Measurements from ENCODE around the gene TSPEAR.
"Not testable (repeated sequence)": the region's sequence is repeated elsewhere in the genome, so short reads cannot be mapped to it uniquely, and the experiment has no call there.

TSPEAR gene

DNA sequence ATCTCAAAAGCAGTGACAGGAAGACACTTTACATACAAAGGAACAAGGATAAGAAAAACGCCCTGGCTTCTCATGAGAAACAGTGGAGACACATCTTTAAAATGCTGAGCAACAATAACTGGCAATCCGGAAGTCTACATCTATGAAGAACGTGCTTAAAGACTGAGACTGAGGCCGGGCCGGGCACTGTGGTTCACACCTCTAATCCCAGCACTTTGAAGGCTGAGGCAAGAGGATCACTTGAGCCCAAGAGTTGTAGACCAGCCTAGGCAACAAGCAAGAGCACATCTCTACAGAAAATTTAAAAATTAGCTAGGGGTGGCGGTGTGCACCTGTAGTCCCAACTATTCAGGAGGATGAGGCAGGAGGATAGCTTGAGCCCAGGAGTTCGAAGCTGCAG lies 27.3 kb downstream of the TSPEAR start:
- DNase-seq (ENCODE audit: low read depth in 2 of 2): no peak

DNA sequence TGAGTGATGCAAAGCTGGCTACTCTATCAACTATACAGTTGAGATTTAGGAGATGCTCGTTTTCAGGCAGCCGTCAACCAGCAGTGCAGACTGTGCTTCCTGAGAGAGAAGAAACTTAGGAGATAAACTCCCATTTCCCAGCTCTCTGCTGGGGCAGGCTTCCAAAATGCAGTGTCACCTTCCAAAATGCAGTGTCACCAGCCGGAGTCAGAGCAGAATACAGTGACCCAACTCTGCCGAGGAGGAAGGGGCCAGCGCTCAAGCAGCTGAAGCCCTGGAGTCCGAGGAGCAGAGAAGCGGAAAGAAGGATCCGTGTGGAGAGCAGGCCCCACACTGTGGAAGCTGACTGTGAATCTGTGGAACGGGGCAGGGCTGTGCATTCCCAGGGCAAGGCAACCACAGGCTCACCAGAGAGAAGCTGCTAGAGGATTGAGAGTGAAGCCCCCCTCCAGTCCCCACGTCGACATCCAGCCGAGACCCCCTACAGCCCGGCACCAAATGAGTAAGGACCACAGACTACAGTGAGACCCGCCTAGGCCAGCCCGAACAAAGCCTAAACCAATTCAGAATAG lies 28.7 kb downstream of the TSPEAR start:
- no peak for DNase-seq (ENCODE audit: low read depth in 2 of 2)

DNA sequence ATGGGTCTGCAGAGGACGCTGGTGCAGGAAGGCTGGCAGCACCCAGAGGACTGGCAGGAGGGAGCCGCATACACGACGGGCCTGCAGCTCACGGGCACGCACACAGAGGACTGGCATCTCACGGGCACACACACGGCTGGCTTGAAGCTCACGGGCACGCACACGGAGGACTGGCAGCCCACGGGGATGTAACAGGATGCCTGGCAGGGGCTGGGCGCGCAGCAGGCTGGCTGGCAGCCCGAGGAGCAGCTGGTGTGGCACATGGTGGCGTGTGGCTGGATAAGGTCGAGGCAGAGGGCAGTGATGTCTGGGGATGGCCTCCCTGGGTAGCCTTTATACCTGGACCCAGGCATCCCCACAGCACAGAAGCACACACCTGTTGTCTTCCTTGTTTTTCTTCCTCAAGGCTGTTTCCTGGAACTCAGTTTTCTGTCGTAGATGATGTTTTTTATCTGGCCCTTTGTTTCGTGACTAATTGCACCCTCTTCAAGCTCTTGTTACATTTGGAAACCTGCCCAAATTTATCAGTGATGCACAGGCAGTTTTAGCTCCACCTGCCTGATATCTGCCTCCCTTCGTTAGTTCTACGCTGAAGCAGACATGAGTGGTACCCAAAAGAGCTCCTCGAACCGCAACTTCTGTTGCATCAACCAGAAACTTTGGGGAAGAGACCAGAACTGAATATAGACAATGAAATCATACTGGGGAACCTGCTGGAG lies 29.4 kb downstream of the TSPEAR start, which contains the start of gene KRTAP12-1:
TSS of gene KRTAP12-1 (minus strand) at position 303 of the 719 bp plus-strand sequence. CDS start at position 263, 40 bp downstream.
- DNase-seq (ENCODE audit: low read depth in 2 of 2): no peak

GRCh38 chr21:44681152-44681551 lies 30.2 kb downstream of the TSPEAR start:
- no peak for DNase-seq (ENCODE audit: low read depth in 2 of 2)

DNA sequence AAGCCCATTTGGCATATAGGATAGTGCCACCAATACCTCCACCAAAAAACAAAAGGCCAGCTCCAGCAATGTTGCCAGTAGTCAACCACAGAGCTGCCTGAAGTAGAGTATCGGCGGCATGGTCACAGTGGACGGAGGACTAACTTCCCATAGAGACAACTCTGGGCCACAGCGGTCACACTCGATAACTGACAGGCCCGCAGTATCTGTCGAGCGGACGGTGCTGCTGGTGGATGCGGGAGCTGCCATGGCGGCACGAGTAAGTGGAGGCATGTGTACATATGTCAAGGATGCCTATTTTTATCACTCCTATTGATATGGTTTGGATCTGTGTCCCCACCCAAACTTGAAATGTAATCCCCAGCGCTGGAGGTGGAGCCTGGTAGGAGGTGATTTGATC lies 33.5 kb downstream of the TSPEAR start:
- no peak for DNase-seq (ENCODE audit: low read depth in 2 of 2)

DNA sequence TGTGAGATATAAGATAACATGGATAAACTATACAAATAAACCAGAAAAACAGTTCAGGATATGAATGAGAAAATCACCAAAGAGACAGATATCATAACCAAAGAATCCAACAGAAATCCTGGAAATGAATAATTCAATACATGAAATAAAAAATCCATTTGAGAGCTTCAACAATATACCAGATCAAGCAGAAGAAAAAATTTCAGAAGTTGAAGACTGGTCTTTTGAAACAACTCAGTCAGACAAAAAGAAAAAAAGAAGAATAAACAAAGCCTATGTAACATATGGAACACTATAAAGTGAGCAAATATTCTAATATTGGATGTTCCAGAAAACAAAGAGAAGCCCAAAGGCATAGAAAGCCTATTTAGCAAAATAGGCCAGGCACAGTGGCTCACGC lies 39.5 kb downstream of the TSPEAR start:
- no peak for DNase-seq (ENCODE audit: low read depth in 2 of 2)

DNA sequence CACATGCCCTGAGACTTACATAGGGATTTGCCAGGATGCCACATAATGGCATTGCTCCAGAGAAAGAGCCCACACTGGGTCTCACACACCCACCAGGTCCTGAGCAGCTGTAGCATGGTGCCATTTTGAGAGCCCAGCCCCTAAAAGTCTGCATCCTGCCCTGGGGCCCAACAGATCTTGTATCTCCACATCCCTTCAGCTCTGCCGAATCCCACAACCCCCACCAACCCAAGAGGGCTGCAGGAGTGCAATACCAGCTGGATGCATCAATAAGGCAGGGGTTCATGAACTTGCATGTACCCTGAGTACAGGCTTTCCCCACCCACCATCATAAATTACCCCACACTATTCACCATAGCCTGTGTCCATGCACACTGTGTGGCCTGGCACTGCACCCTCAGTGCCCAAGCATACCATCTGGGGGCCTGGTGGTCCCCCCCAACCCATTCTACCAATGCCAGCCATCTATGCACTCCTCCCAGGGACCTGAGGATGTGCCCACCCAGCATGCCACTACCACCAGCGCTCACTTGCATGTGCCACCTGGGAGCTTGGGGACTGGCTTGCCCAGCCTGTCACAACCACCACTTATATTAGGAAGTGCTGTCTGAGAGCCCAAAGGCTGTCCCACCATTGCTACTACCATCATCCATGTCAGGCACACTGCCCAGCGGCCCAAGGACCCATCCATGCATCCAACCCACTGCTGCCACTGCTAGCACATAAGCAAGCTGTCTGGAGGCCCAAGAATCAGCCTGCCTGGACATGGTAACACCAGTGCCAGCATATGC lies 40.5 kb downstream of the TSPEAR start:
- no peak for DNase-seq (ENCODE audit: low read depth in 2 of 2)

DNA sequence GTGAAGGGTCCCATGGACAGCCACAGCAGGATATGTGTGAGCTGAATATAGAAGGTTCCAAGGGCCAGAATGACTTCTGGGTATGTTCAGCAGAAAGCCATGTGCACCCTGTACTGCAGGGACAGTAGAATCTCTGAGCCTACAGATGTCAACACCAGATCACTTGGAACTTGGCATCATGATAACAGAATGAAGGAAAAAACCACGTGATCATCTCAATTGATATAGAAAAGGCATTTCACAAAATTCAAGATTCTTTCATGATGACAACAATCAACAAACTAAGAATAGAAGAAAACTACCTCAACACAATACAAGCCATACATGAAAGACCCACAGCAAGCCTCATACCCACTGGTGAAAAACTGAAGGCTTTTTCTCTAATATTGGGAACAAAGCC lies 43.8 kb downstream of the TSPEAR start:
- DNase-seq (ENCODE audit: low read depth in 2 of 2): no peak

DNA sequence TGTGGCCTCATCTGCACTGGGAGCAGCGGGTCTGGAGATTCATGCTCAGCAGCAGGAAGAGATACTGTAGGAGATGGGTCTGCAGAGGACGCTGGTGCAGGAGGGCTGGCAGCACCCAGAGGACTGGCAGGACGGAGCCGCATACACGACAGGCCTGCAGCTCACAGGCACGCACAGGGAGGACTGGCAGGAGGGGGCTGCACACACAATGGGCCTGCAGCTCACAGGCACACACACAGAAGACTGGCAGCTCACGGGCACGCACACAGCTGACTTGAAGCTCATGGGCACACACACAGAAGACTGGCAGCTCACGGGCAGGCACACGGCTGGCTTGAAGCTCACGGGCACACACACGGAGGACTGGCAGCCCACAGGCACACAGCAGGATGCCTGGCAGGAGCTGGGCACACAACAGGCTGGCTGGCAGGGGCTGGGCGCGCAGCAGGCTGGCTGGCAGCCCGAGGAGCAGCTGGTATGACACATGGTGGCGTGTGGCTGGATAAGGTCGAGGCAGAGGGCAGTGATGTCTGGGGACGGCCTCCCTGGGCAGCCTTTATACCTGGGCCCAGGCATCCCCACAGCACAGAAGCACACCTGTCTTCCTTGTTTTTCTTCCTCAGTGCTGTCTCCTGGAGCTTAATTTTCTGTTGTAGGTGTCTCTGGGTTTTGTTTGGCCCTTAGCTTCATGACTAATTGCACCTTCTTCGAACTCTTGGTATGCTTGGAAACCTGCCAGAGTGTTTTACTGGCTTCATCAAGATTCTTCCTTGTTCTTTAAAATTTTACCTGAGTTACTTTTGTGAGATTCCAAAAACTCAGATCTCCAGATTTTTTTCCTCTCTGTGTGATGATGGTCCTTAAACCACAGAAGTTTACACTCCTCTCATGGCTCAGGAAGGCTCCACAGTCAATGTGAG lies 44.7 kb downstream of the TSPEAR start, which contains the start of gene KRTAP12-2:
TSS of gene KRTAP12-2 (minus strand) at position 527 of the 920 bp plus-strand sequence. CDS start at position 486, 41 bp downstream.
- no peak for DNase-seq (ENCODE audit: low read depth in 2 of 2)

DNA sequence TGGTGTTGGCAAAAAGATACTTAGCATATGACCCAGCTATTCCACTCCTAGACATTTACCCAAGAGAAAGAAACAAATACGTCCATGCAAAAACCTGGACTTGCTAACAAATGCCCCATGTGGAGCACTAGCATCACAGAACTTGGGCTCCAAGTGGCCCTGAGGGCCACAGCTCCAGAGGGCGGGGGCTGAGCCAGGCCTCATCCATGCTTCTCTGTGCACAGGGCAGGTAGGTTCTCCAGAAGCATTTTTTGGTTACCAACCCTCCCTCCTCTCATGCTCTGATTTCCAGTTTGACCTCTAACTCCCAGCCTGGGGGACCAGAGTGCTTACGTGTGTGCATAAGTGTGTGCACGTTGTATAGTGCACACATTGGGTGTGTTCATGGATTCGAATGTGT lies 46.7 kb downstream of the TSPEAR start:
- DNase-seq (ENCODE audit: low read depth in 2 of 2): no peak

GRCh38 chr21:44661567-44661966 lies 49.8 kb downstream of the TSPEAR start:
- DNase-seq (ENCODE audit: low read depth in 2 of 2): not testable (repeated sequence)

DNA sequence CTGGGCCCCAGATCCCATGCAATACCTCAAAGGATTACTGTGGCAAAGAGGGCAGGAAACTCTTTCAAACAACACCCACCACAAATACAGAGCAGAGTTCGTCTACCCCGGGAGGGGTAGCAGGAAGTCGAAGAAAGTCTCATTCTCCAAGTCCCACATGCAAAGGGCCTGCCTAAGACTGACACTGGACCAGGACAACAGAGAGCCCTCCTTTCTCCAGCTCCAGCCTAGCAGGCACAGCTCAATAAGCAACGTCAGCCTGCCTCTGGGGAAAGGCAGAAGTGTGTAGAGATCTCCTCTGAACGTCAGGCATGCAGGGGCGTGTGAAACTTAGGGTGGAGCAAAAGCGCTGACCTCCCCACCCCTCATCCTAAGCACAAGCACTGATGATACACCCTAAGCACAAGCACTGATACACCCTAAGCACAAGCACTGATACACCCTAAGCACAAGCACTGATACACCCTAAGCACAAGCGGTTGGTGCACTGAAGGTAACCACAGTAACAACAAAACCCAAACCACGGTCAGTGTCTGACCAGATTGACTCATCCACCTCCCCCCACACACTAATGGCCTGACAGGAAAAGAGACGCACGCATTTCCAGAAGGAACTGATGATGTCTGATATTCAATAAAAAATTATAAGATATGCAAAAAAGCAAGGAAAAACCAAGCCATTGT lies 52.3 kb downstream of the TSPEAR start:
- no peak for DNase-seq (ENCODE audit: low read depth in 2 of 2)

GRCh38 chr21:44658541-44658910 lies 52.8 kb downstream of the TSPEAR start:
- no peak for DNase-seq (ENCODE audit: low read depth in 2 of 2)

DNA sequence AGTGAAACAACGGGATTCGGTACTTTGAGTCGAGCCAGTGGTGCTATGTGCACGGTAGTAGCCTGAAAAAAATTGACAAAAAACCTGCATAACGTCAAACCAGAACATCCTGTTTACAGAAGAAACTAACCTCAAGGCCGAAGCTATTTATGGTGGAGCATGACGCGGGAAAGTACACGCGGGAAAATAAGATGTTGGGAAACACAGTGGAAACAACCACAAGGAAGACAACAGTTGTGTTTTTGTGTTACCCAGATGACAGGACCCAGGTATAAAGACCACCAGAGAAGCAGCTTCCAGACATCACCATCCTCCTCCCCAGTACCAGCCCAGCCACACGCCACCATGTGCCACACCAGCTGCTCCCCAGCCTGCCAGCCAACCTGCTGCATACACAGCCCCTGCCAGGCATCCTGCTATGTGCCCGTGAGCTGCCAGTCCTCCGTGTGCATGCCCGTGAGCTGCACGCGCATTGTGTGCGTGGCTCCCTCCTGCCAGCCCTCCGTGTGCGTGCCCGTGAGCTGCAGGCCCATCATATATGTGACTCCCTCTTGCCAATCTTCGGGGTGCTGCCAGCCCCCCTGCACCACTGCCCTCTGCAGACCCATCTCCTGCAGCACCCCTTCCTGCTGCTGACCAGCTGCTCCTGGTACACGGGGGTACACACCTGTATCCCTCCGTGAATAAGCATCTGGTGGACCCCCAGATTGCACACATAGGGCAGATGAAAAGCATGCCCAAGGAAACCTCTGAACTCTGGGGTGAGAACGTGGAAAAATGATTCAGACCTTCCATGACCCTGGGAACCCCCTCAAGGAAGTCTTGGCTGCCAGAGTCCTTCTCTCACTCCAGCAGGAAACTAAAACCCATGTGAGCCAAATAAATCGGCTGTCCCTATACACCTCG lies 53.5 kb downstream of the TSPEAR start, which contains the start of gene KRTAP12-3:
TSS of gene KRTAP12-3 (plus strand) at position 298 of the 906 bp plus-strand sequence. CDS start at position 346, 48 bp downstream.
- no peak for DNase-seq (ENCODE audit: low read depth in 2 of 2)

- no peak for DNase-seq (ENCODE audit: low read depth in 2 of 2)
These were observed 54.5 kb downstream of the TSPEAR start for GRCh38 chr21:44656868-44657267.

- DNase-seq (ENCODE audit: low read depth in 2 of 2): no peak
These were observed 56.7 kb downstream of the TSPEAR start, which contains the start of gene KRTAP12-4 for GRCh38 chr21:44654576-44655175. KRTAP12-4 (minus strand) TSS chr21:44654659; CDS start chr21:44654614, 45 bp downstream.

DNA sequence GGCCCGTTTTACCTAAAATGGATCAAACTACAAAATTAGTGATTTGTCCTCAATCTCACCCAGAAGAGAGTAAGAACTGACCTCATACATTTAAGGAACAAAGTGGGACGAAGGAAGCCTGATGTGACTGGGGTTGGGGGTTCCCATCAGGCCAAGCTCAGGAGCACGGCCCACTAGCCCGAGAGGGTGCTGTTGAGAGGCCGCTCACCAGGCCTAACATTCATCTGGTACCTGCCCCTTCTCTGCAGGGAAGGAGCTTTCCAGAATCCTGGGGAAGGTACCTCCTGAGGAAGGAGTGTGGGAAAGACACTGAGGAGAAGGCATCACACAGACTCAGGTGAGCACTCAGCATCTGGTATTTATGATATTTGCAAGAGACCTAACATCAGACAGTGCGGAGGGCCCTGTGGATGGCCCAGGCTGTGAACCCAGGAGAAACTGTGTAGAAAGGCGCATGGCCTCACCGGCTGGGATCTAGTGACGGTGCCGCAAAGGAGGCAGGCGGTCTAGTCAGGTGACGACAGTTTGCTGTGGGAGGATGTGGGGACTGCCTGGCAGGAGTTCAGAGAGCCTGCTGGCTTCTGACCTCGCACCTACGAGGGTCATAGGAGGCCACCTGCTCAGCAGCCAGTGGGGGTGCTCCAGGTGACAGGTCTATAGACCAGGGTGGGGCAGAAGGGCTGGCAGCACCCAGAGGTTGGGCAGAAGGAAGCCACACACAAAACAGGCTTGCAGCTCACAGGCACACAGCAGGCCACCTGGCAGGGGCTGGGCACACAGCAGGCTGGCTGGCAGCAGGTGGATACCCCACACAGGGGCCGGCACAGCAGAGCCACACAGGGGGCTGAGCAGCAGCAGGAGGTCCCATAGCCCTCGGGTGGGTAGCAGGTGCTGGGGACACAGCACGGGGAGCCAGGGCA lies 57.5 kb downstream of the TSPEAR start:
- no peak for DNase-seq (ENCODE audit: low read depth in 2 of 2)

DNA sequence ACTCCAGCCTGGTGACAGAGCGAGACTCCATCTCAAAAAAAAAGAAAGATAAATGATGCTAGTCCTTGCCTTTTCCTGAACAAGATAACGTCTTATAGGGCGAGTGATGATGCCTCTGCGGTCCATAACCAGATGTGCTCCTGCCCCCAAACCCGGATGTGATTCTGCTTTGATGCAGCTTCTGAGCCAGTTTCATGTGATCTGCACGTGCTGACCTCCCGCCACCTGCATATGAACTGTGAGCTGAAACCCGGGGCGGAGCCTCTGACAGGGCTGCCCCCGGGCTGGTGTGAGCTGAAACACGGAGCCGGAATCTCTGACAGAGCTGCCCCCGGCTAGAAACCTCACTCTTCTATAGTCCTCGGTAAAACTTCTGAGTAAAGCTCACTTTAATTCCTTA lies 58.2 kb downstream of the TSPEAR start:
- DNase-seq (ENCODE audit: low read depth in 2 of 2): no peak

Measured in stimulated activated CD4-positive, alpha-beta T cell treated with anti-CD3 and anti-CD28 coated beads, Interleukin-1b, Interleukin-23, amount 100 ng/mL, for 4 hours (primary cell).